GM12892 (cell line): ENCODE measurements around the gene GBP1.

ENCODE experiments used
- POLR2A ChIP-seq: IDR thresholded peaks from 2 replicates; pipeline ENCODE4 v1.6.1; 2011; ENCODE audit warnings: low read depth, low read length, control low read depth
- POLR2AphosphoS5 ChIP-seq: IDR thresholded peaks from 2 replicates; pipeline ENCODE4 v1.6.1; 2011; ENCODE audit warnings: low read depth, low read length, control low read depth
- TAF1 ChIP-seq: IDR thresholded peaks from 2 replicates; pipeline ENCODE4 v1.6.1; 2011; ENCODE audit warnings: low read depth, mild to moderate bottlenecking, control low read depth, low read length, borderline replicate concordance

GRCh38 chr1:89063094-89063493, 1.9 kb downstream of the GBP1 start:
- TF ChIP-seq POLR2A (no peak), TAF1 (no peak), POLR2AphosphoS5 (no peak)
